Skeletal muscle tissue (tissue), 4 donors: ENCODE results near the gene PIK3CD. TPM values are rescaled to one million over a fixed set of nuclear protein-coding genes. Genes with fewer than 3 reads are reported as not detected.

Experiments
- H3K27ac ChIP-seq: one replicate; pipeline ENCODE4 v1.7.0; 2013; ENCODE audit warnings: mild to moderate bottlenecking, low read depth, low read length, inconsistent platforms
- H3K27me3 ChIP-seq, 3 donors: one replicate each; pipeline ENCODE4 v1.7.0; 2013; ENCODE audit warnings: low read length in 3 of 3; ENCODE audit not compliant: control insufficient read depth in 3 of 3, insufficient read depth in 3 of 3
- H3K36me3 ChIP-seq, 3 donors: one replicate each; pipeline ENCODE4 v1.7.0; 2013; ENCODE audit warnings: low read length in 3 of 3; ENCODE audit not compliant: control insufficient read depth in 3 of 3, insufficient read depth in 3 of 3
- H3K4me1 ChIP-seq, 3 donors: one replicate each; pipeline ENCODE4 v1.7.0; 2013; ENCODE audit warnings: low read length in 3 of 3, mild to moderate bottlenecking in 3 of 3; ENCODE audit not compliant: control insufficient read depth in 3 of 3, insufficient read depth in 3 of 3
- H3K4me3 ChIP-seq, 3 donors: one replicate each; pipeline ENCODE4 v1.7.0; 2013; ENCODE audit warnings: low read length in 3 of 3
- H3K9ac ChIP-seq, 3 donors: one replicate each; pipeline ENCODE4 v1.7.0; 2013; ENCODE audit warnings: low read length in 3 of 3, mild to moderate bottlenecking in 3 of 3, moderate library complexity in 2 of 3, low read depth in 1 of 3
- H3K9me3 ChIP-seq, 3 donors: one replicate each; pipeline ENCODE4 v1.7.0; 2013; ENCODE audit warnings: low read length in 3 of 3; ENCODE audit not compliant: control insufficient read depth in 3 of 3
- total RNA-seq: library from RNA; depleted of rRNA; stranded (reverse); fragments of >200 nt; gene quantifications from one replicate; pipeline ENCODE4 v1.2.3, GENCODE V29; 2014
- donor health status: Osteomylitis.

PIK3CD gene
- total RNA-seq, 1 donor from 2014 or later = 4.2 TPM

DNA sequence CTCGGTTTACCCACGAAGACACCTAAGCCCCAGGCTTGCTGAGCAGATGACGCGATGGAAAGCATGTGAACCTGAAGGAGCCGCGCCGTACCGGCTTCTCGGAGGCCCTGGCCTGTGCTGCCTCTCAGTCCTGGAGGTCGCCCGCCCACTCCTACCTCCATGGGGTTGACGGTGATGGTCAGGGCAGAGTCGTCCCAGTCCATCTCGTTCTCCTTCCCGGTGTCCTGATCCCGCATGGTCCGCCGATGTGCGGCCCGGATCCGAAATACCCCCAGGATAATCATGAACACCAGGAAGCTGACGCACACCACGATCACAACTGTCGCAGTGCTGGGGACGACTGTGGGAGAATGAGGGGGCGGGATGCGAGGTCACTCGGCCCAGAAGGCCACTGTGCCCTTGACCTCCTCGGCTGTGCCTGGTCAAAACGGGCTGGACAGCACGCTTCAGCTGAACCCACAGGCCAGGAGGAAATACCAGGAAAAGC is 79.6 kb downstream of the PIK3CD start:
- H3K4me1 ChIP-seq = no peaks in the 10 kb centered on the region
- H3K36me3 ChIP-seq = peaks cover 65 to 72% (median 70%) of the 10 kb centered on the region in 3 donors
- no peaks in the 10 kb centered on the region for H3K9me3 ChIP-seq
- H3K27me3 ChIP-seq = no peaks in the 10 kb centered on the region
- H3K4me3 ChIP-seq = no peak overlapping the region
- H3K27ac ChIP-seq = no peak overlapping the region
- H3K9ac ChIP-seq = no peak overlapping the region

DNA sequence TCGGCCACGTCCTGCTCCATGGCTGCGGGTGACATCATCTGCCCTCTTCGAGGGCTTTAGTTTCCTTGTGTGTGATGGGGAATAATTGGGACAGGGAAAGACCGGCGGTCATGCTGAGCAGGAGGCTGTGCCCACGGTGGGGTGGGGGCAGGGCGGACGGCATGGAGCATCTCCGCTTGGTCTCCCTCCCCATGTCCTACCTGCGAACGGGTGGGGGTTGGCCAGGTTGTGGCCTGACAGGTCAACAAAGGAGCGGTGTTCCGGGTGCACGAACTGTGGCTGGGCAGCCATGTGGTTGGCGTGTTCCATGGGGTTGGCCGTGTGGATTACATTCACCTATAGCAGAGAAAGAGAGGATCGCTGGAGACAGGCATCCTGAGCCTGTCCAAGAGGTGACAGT is 80.0 kb downstream of the PIK3CD start:
- no peak overlapping the region for H3K4me3 ChIP-seq
- H3K9ac ChIP-seq = no peak overlapping the region
- H3K27ac ChIP-seq = no peak overlapping the region
- no peaks in the 10 kb centered on the region for H3K27me3 ChIP-seq
- no peaks in the 10 kb centered on the region for H3K4me1 ChIP-seq
- H3K9me3 ChIP-seq = no peaks in the 10 kb centered on the region
- peaks cover 69 to 76% (median 74%) of the 10 kb centered on the region in 3 donors for H3K36me3 ChIP-seq

DNA sequence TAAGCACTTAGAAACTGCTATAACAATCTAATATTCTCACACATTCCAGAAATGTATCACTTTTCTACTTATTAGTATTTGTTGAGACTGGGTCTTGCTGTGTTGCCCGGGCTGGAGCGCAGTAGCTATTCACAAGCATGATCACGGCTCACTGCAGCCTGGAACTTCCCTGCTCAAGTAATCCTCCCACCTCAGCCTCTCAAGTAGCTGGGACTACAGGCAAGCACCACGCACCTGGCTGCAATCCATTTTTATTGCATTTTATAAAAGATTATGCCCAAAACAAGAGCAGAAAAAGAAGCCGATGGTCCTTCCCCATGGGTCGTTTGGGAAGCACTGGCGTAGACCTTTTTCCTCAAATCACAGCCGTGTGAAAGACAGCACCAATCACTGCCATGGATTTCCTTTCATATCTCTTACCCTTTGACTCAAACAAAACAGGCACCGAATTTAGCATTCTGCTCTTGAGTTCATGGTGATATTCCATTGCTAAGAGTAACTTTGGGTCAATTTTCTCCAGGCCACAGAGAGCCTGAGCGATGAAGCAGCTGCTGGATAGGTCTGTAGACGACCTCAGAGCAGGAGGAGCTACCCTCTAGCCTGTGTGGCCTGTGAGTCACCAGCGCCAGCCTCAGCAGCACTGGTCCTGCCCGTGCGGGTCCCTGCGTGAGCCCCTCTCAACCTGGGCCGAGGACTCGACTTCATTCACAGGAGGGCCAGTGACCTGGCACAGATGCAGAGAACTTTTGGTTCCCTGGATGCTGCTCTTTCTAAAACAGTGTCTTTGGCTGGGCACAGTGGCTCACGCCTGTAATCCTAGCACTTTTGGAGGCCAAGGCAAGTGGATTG is 80.8 kb downstream of the PIK3CD start:
- Histone ChIP-seq H3K9me3 (no peaks in the 10 kb centered on the region), H3K4me1 (no peaks in the 10 kb centered on the region), H3K27ac (no peak overlapping the region), H3K27me3 (no peaks in the 10 kb centered on the region), H3K9ac (no peak overlapping the region), H3K36me3 (peaks cover 72 to 77% (median 76%) of the 10 kb centered on the region in 3 donors), H3K4me3 (no peak overlapping the region)

DNA sequence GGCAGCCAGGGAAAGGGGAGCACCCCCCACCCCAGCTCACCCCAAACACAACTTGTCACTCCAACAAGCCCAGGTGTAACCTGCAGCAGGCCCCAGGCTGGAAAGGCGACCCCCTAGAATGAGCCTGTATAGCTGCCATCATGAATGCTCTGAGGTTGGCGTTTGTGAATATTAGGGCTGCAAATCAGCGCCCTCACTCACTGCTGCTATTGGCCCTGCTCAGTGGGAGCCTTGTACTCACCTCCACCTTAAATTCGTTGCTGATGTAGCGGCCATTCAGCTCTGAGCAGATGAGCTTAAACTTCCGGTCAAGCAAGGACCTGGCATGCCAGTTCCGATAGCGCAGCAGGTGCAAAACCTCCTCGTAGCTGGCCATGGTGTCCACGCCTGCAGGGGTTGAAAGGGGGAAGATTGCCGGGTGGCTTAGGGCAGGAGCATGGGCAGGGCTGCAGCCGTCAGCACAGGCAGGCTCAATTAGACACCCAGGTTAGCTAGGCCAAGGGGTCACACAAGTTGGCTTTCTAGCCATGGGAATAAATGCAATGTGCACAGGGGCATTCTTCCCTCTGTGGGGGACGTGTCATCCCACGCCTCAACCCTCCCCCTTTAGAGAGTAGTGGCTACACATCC is 81.7 kb downstream of the PIK3CD start:
- Histone ChIP-seq H3K36me3 (peaks cover 74 to 85% (median 79%) of the 10 kb centered on the region in 3 donors), H3K27ac (no peak overlapping the region), H3K4me1 (no peaks in the 10 kb centered on the region)

DNA sequence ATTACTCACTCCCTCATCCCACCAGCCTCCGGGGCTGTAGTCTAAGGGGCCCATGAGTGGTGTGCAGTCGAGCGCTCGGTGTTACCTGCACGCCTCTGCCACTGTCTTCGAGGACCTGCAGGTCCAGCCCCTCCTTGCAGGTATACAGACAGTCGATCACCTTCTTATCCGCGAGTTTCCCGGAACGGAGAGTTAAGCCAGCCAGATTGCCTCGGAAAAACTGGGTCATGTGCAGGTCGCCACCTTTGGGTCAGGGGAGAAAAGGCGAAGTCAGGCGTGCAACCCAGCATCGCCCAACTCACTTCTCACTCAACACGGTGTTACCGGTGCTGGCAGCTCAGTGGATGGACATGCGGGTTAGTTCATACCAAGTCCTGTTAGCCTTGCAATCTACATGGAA is 84.3 kb downstream of the PIK3CD start:
- H3K36me3 ChIP-seq = peaks cover 66 to 71% (median 70%) of the 10 kb centered on the region in 3 donors

More for the DNA sequence above, 81.7 kb downstream of the PIK3CD start:
- Histone ChIP-seq H3K9me3 (no peaks in the 10 kb centered on the region), H3K27me3 (no peaks in the 10 kb centered on the region), H3K4me3 (no peak overlapping the region), H3K9ac (no peak overlapping the region)

DNA sequence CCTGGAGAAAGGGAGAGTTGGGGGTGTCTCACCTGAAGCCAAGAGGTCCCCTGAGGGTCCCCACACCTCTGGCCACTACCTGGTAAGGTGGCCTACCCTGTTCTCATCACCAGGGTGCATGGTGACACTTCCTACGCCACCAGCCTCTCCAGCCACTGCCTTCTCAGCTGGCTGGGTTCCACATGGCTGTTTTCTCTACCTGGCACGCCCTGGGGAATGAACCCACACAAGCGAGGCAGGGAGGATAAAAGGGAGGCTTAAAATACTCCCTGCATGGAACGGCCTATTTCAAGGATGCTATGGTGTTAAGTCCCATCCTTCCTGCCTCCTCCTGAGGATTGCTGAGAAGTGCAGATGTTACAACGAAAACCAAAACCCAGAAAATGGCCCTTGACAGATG is 84.7 kb downstream of the PIK3CD start:
- H3K4me1 ChIP-seq = no peaks in the 10 kb centered on the region
- H3K36me3 ChIP-seq = peaks cover 66 to 71% (median 70%) of the 10 kb centered on the region in 3 donors
- no peak overlapping the region for H3K9ac ChIP-seq
- H3K9me3 ChIP-seq = no peaks in the 10 kb centered on the region
- H3K27me3 ChIP-seq = no peaks in the 10 kb centered on the region
- no peak overlapping the region for H3K27ac ChIP-seq
- no peak overlapping the region for H3K4me3 ChIP-seq

More for the DNA sequence above, 84.3 kb downstream of the PIK3CD start:
- Histone ChIP-seq H3K9ac (no peak overlapping the region), H3K27ac (no peak overlapping the region), H3K4me1 (no peaks in the 10 kb centered on the region), H3K4me3 (no peak overlapping the region), H3K27me3 (no peaks in the 10 kb centered on the region), H3K9me3 (no peaks in the 10 kb centered on the region)

DNA sequence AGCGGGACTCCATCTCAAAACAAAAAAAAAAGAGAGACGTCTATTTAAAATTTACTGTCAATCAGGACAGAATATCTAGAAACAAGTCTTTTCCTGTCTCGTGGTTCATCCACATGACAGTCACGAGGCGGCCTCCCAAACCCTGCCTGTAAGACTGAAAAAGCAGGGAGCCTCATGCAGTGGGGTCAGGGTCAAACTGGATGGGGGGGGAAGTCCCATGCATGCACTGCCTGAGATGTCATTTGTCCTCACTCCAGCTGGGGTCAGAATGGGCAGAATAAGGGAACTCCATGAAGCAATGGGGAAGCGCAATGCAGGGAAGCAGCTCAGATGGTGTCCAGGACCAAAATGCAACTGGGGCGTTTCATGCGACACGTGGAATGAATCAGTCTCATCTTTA is 85.5 kb downstream of the PIK3CD start:
- H3K4me3 ChIP-seq = no peak overlapping the region
- H3K27me3 ChIP-seq = no peaks in the 10 kb centered on the region
- peaks cover 60 to 70% (median 68%) of the 10 kb centered on the region in 3 donors for H3K36me3 ChIP-seq
- no peaks in the 10 kb centered on the region for H3K4me1 ChIP-seq
- H3K9me3 ChIP-seq = no peaks in the 10 kb centered on the region
- H3K27ac ChIP-seq = no peak overlapping the region
- H3K9ac ChIP-seq = no peak overlapping the region

DNA sequence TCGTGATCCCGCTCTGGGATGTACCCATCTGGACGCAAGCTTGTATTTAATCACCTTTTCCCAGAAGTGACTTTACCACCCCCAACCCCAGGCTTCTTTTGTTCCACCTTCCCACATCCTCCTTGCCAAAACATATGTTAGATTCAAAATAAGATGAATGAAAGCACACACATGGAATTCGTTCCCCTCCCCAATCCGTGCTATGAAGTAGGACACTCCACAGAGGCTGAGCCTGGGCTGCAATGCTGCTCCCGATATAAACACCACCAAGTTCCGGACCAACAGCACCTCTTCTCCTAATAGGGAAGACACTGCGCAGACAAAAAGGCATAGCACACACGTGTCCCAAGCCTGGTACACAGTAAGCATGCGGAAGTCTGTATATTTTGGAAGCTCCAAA is 86.1 kb downstream of the PIK3CD start:
- H3K27me3 ChIP-seq = no peaks in the 10 kb centered on the region
- H3K9me3 ChIP-seq = no peaks in the 10 kb centered on the region
- H3K36me3 ChIP-seq = peaks cover 55 to 66% (median 62%) of the 10 kb centered on the region in 3 donors
- H3K27ac ChIP-seq = no peak overlapping the region
- no peak overlapping the region for H3K9ac ChIP-seq
- no peaks in the 10 kb centered on the region for H3K4me1 ChIP-seq
- no peak overlapping the region for H3K4me3 ChIP-seq

DNA sequence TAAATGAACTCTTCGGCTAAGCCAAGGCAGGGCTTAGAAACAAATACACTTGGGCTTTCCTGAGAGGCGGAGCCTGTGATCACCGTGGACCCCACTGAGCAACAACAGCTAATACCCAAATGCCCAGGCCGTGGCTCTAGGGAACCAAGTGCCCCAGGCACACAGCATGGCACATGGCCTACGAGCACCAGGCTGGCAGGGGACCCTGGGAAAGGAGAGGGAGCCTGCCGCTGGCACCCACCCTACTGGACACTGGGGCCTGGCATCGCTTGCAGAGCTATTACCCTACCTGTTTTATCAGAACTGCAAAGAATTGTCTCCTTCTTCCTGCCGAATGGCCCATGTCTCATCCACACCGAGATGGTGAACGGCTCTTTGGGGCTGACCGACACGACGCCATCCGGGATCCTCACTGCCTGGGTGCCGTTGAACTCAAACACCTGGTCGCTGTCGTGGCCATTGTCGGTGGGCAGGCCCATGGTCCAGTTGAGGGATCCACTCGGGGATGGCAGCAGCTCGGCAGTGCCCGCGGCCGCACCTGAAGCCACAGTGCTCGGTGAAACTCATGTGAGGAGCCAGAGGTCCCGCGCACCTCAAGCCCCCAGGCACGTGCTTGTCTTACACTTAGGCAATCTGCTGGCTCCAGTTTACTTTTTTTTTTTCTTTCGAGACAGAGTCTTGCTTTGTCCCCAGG is 92.7 kb downstream of the PIK3CD start:
- no peaks in the 10 kb centered on the region for H3K9me3 ChIP-seq
- H3K27me3 ChIP-seq = no peaks in the 10 kb centered on the region
- peaks cover 32 to 42% (median 33%) of the 10 kb centered on the region in 3 donors for H3K36me3 ChIP-seq
- H3K9ac ChIP-seq = no peak overlapping the region
- no peak overlapping the region for H3K27ac ChIP-seq
- H3K4me1 ChIP-seq = no peaks in the 10 kb centered on the region
- no peak overlapping the region for H3K4me3 ChIP-seq
